GM18498 (cell line): ENCODE measurements around the gene FIP1L1.

Experiments used
- ATAC-seq: cut with Tn5 transposase; IDR thresholded peaks from one replicate; pipeline ENCODE4 v1.9.1; 2021; ENCODE audit warnings: mild to moderate bottlenecking, moderate library complexity; ENCODE audit not compliant: unreplicated experiment

FIP1L1 gene

DNA sequence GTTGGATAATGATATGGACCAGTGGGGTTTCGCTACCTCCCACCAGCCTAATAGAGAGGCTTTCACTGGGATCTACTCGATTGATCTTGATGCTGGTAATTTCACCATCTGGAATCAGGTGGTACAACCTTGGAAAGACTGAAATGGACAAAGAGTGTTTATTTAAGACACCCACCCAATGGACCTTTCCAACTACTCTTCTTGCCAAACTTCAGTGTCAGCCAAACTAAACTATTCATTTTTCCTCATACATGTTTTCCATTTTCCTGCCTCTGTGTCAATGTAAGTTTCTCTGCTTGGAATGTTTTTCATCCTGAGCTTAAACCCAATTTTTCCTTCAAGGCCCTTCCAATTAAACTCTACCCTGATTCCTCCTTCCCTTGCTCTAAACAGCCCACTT, 121.3 kb downstream of the FIP1L1 start:
- no peak for ATAC-seq

DNA sequence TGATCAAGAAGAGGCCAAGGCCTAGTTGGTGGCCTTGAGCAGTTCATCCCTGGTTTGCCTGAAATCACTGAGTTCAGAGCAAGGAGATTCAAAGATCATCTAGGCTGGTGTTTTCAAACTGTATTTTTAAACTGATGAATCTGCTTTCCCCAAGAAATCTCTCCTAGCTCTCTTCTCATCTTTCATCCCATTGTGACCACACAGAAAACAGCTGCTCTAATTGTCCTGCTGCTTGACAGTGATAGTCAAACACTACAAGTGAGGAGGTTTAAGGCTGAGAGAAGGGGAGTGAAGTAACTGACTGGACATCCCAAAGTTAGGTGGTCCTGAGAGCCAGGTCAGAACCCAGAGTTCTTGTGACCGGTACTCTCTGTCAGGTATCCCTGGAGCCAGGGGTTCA, 122.3 kb downstream of the FIP1L1 start:
- ATAC-seq = no peak

GRCh38 chr4:53500546-53500945, 123.1 kb downstream of the FIP1L1 start:
- ATAC-seq = no peak

DNA sequence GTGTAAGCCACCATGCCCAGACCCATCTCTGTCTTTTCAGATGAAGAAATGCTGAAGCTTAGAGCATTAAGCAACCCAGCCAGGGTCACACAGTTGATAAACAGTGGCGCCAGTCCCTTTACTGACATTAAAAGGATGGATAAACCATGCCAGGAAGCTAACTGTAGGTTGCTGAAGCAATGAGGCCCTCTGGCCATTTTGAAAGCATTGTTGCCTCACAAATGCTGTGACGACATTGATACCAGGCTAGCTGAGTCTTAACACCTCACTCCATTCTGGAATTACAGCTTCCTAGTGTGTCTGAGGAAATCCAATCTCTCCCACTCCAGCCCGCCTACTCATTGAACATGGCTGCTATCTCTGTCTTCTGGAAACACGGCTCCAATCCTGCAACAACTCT, 124.1 kb downstream of the FIP1L1 start:
- no peak for ATAC-seq

DNA sequence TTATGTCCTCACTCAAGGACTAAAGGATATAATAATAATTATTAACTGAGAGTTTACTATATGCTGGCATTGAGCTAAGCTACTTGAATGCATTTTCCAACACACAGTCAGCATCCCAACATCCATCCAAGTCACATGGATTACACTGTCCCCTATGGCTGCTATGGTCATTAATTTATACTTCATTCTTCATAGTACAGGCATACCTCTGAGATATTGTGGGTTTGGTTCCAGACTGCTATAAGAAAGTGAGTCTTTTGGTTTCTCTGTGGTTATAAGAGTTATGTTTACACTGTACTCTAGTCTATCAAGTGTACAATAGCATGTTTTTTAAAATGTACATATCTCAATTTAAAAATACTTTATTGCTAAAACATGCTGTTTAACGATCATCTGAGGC, 124.7 kb downstream of the FIP1L1 start:
- no peak for ATAC-seq

DNA sequence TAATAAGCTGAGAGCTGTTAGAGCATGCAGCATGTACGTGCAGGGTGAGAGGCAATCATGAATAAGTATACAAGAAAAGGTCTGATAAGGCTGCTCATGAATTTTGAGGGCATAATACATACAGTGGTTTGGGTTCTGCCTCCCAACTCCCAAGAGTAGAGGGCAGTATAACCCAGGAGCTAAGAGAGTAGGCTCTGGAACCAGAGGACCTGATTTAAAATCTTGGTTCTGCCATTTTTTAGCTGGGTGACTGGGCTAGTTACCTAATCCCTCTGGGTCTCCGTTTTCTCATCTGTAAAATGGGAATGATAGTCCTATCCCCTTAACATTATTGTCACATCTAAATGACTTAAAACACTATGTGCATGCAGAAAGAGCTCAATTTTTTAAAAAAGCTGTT, 128.5 kb downstream of the FIP1L1 start:
- no peak for ATAC-seq

GRCh38 chr4:53507058-53507457, 129.6 kb downstream of the FIP1L1 start:
- no peak for ATAC-seq

GRCh38 chr4:53507671-53508286, 130.3 kb downstream of the FIP1L1 start:
- no peak for ATAC-seq

- no peak for ATAC-seq
Observed at GRCh38 chr4:53508446-53508845, 131.0 kb downstream of the FIP1L1 start.

- no peak for ATAC-seq
Observed at GRCh38 chr4:53510321-53510720, 132.9 kb downstream of the FIP1L1 start.
